Karpas-422 (cell line): ENCODE measurements around the gene GPC6. TPM values are rescaled to one million over a fixed set of nuclear protein-coding genes. Genes with fewer than 3 reads are reported as not detected.
"Not testable (repeated sequence)": the region's sequence is repeated elsewhere in the genome, so short reads cannot be mapped to it uniquely, and the experiment has no call there.

Experiments
- DNase-seq: peaks from one replicate; pipeline ENCODE4 v3.0.0-alpha.2; 2015
- H2AFZ ChIP-seq: fragments of 200-600 bp; sonication (generic); 2 replicates; pipeline ENCODE4 v1.6.1; 2014; ENCODE audit warnings: antibody characterized with exemption, low read length, mixed read lengths
- H3K27ac ChIP-seq: fragments of 200-600 bp; sonication (generic); 2 replicates; pipeline ENCODE4 v1.5.1; 2014; ENCODE audit warnings: mild to moderate bottlenecking, low read length, moderate library complexity
- H3K27me3 ChIP-seq: fragments of 200-600 bp; sonication (generic); 2 replicates; pipeline ENCODE4 v1.6.1; 2014; ENCODE audit warnings: low read length, mixed read lengths
- H3K36me3 ChIP-seq: fragments of 200-600 bp; sonication (generic); 2 replicates; pipeline ENCODE4 v1.6.1; 2014; ENCODE audit warnings: low read length, mixed read lengths; ENCODE audit not compliant: insufficient read depth
- H3K4me1 ChIP-seq: fragments of 200-600 bp; sonication (generic); 2 replicates; pipeline ENCODE4 v1.6.1; 2014; ENCODE audit warnings: mild to moderate bottlenecking, low read length, mixed read lengths
- H3K4me2 ChIP-seq: fragments of 200-600 bp; sonication (generic); 2 replicates; pipeline ENCODE4 v1.6.1; 2014; ENCODE audit warnings: low read length, low read depth, mild to moderate bottlenecking; ENCODE audit not compliant: poor library complexity, severe bottlenecking
- H3K4me3 ChIP-seq: fragments of 200-600 bp; sonication (generic); 2 replicates; pipeline ENCODE4 v1.5.1; 2014; ENCODE audit warnings: mild to moderate bottlenecking, antibody characterized with exemption, low read length, mixed read lengths
- H3K79me2 ChIP-seq: fragments of 200-600 bp; sonication (generic); 2 replicates; pipeline ENCODE4 v1.6.1; 2014; ENCODE audit warnings: mild to moderate bottlenecking, low read length, mixed read lengths
- H3K9ac ChIP-seq: fragments of 200-600 bp; sonication (generic); 2 replicates; pipeline ENCODE4 v1.6.0; 2014; ENCODE audit warnings: low read length
- H3K9me2 ChIP-seq: fragments of 200-600 bp; sonication (generic), shearing (Covaris generic); replicated peaks from 2 replicates; pipeline ENCODE4 v1.6.0; 2014; ENCODE audit warnings: mild to moderate bottlenecking, low read length, moderate library complexity; ENCODE audit not compliant: insufficient read depth
- H3K9me3 ChIP-seq: fragments of 300-700, 200-600 bp; sonication (generic); 2 replicates; pipeline ENCODE4 v1.6.1; 2014; ENCODE audit warnings: low read length, mixed read lengths
- H4K20me1 ChIP-seq: fragments of 200-600 bp; sonication (generic); 2 replicates; pipeline ENCODE4 v1.6.1; 2014; ENCODE audit warnings: mild to moderate bottlenecking, antibody characterized with exemption, low read length, low read depth; ENCODE audit not compliant: insufficient read depth
- total RNA-seq: library from RNA; depleted of rRNA; stranded (reverse); fragments of >200 nt; shearing (Covaris generic); gene quantifications from 2 replicates; pipeline ENCODE4 v1.2.3, GENCODE V29; 2014; ENCODE audit warnings: low replicate concordance

The GPC6 gene
- total RNA-seq, 1 experiment from 2014 or later, result not detected

DNA sequence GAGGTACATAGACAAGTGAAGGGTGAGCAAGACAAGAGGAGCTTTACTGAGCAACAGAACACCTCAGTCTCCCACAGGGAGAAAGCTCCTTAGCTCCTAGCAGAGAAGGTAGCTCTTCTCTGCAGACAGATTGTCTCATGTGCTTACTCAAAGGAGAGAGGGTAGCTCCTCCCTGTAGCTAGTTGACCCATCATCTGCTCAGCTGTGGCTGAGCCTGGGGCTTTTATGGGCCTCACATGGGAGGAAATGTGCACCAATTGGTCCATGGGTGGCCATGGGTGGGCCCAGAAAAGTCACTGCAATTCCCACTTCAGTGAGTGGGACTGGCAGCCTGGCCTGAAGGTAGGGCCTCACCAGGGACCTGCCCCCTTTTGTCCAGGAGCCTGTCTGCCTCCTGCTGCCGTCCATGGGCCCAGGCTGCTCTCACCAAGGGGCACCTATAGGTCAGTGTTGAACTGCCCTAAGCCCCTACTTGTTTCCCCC lies 246.2 kb downstream of the GPC6 start:
- H3K9ac ChIP-seq, result no peak overlapping the region
- no peaks in the 10 kb centered on the region for H4K20me1 ChIP-seq
- no peak overlapping the region for H3K4me3 ChIP-seq
- H3K9me2 ChIP-seq, result no peaks in the 10 kb centered on the region
- peaks cover 25% of the 10 kb centered on the region for H3K9me3 ChIP-seq
- no peaks in the 10 kb centered on the region for H3K36me3 ChIP-seq
- H3K27me3 ChIP-seq, result no peaks in the 10 kb centered on the region
- DNase-seq, result no peak
- no peaks in the 10 kb centered on the region for H3K4me1 ChIP-seq
- H2AFZ ChIP-seq, result no peak overlapping the region
- no peaks in the 10 kb centered on the region for H3K79me2 ChIP-seq
- H3K4me2 ChIP-seq, result no peak overlapping the region
- H3K27ac ChIP-seq, result no peak overlapping the region

DNA sequence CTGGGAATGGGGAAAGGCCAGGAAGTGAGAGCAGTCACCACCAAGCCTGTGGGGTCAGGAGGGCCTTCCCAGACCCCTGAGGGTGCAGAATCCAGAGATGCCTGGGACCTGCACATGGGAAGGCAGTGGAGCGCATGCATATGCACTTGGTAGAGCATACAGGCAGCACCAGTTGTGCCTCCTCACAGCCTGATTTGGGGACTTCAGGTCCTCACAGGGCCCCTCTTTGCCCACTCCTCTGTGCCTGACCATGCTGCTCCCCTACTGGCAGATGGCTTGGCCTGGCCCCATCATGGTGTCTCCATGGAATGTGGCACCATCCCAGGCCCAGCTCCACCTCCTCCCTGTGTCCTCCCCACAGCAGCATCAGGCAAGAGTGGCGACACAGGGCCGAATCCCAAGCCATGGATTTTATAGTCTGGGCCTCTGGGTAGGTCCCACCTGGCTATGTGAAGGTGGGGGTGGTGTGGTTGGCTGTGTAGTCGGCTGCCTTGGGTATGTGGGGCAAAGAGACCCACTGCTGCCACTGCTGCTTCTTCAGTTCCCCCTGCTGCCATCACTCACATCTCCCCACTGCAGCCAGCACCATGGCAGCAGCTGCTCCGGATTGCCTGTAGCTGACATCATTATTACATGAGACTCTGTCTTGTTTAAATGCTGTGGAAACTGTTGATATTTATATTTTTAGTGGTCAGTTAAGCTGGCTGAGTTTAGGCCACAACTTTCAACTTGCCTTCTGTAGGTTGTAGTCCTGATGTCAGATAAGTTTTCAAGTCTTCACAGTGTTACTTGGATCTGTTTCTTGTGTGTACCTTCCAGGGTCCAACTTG lies 247.0 kb downstream of the GPC6 start:
- H3K36me3 ChIP-seq, result no peaks in the 10 kb centered on the region
- DNase-seq, result no peak
- no peak overlapping the region for H3K27ac ChIP-seq
- no peaks in the 10 kb centered on the region for H4K20me1 ChIP-seq
- H3K9me2 ChIP-seq, result no peaks in the 10 kb centered on the region
- H3K9me3 ChIP-seq, result peaks cover 30% of the 10 kb centered on the region
- H3K4me1 ChIP-seq, result no peaks in the 10 kb centered on the region
- H3K4me2 ChIP-seq, result no peak overlapping the region
- no peaks in the 10 kb centered on the region for H3K27me3 ChIP-seq
- H3K4me3 ChIP-seq, result no peak overlapping the region
- no peak overlapping the region for H3K9ac ChIP-seq
- no peaks in the 10 kb centered on the region for H3K79me2 ChIP-seq
- H2AFZ ChIP-seq, result no peak overlapping the region

- Histone ChIP-seq H3K27ac (no peak overlapping the region), H3K9me2 (no peaks in the 10 kb centered on the region), H3K27me3 (no peaks in the 10 kb centered on the region), H3K79me2 (no peaks in the 10 kb centered on the region), H3K9me3 (peaks cover 23% of the 10 kb centered on the region), H4K20me1 (no peaks in the 10 kb centered on the region), H3K36me3 (no peaks in the 10 kb centered on the region), H3K9ac (no peak overlapping the region), H2AFZ (no peak overlapping the region), H3K4me3 (no peak overlapping the region), H3K4me1 (no peaks in the 10 kb centered on the region), H3K4me2 (no peak overlapping the region)
- no peak for DNase-seq
Observed at GRCh38 chr13:93476175-93476574, 249.6 kb downstream of the GPC6 start.

DNA sequence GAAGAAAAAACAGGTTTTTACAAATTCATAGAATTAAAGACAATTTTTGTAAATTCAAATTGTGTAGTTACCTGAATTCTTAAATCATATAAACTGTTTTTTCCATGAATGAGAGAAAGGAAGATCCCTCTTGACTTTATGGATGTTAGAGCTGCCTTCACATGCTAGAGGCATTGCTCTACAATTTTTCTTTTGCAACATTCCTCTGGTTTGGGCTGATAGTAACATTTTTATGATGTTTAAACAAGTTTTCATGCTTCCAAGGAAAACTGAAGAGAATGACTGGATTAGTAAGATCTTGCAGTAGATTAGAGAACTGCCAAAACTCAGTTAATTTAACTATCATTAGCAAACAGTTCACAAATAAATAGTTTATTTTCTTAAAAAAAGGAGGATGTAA lies 250.6 kb downstream of the GPC6 start:
- no peaks in the 10 kb centered on the region for H3K79me2 ChIP-seq
- no peaks in the 10 kb centered on the region for H4K20me1 ChIP-seq
- H3K4me2 ChIP-seq, result no peak overlapping the region
- no peak overlapping the region for H3K27ac ChIP-seq
- H3K4me3 ChIP-seq, result no peak overlapping the region
- no peak overlapping the region for H3K9ac ChIP-seq
- DNase-seq, result no peak
- H3K9me2 ChIP-seq, result no peaks in the 10 kb centered on the region
- no peaks in the 10 kb centered on the region for H3K27me3 ChIP-seq
- peaks cover 25% of the 10 kb centered on the region for H3K9me3 ChIP-seq
- no peaks in the 10 kb centered on the region for H3K4me1 ChIP-seq
- H3K36me3 ChIP-seq, result no peaks in the 10 kb centered on the region
- no peak overlapping the region for H2AFZ ChIP-seq

DNA sequence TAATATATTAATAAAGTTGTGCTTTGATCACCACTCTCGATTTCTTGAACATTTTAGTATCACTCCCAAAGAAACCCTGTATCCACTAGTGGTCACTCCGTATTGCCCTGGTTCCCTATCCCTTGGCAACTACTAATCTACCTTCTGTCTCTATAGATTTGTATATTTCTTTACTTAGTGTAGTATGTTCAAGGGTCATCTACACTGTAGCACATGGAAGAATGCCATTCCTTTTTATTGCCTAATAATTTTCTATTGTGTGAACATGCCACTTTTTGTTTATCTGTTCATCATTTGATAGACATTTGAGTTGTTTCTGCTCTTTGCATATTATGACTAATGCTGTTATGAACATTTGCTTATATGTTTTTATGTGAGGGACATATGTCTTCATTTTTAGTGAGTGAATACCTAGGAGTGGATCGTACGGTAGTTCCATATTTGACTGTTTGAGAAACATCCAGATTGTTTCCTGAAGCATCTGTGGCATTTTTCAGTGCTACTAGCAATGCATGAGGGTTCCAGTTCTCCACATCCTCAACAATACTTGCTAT lies 254.0 kb downstream of the GPC6 start:
- H3K4me2 ChIP-seq, result no peak overlapping the region
- peaks cover 19% of the 10 kb centered on the region for H3K9me3 ChIP-seq
- no peaks in the 10 kb centered on the region for H3K9me2 ChIP-seq
- DNase-seq, result no peak
- no peaks in the 10 kb centered on the region for H3K36me3 ChIP-seq
- no peak overlapping the region for H3K4me3 ChIP-seq
- no peaks in the 10 kb centered on the region for H3K79me2 ChIP-seq
- H3K4me1 ChIP-seq, result no peaks in the 10 kb centered on the region
- no peaks in the 10 kb centered on the region for H4K20me1 ChIP-seq
- H3K9ac ChIP-seq, result no peak overlapping the region
- H3K27me3 ChIP-seq, result no peaks in the 10 kb centered on the region
- no peak overlapping the region for H3K27ac ChIP-seq
- H2AFZ ChIP-seq, result no peak overlapping the region

- not testable (repeated sequence) for H3K79me2 ChIP-seq, H3K27ac ChIP-seq, H3K36me3 ChIP-seq
Observed at GRCh38 chr13:93496117-93496516, 269.5 kb downstream of the GPC6 start.

DNA sequence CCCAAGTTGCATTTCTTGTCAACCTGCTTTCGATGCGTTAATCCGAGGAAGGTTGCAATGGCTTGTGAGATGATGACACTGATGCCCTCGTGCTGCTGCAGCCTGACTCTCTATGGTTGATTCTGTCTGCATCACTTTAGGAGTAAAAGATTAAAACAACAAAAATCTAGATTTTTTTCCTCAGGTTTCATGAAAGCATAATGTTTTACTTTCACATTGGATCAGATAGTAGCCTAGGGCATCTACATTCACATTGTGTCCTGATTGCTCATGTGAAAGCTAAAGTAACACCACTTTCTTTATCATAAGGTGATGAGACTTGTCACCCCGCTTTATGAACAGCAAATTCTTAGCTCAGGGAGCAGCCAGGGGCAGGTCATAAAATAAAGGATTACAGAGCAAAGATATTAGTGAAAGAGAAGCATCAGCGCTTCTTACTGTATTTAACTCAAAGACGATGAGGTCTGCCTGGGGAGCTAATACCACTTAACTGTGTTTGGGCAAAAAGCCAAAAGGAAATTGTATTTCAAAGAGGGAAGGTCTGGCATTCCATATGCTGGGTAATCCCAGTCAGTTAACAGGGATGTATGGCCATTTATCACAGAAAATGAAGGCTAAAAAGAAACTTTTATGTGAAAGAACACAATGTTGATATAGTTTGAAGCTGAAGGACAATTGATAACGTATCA lies 270.5 kb downstream of the GPC6 start:
- Histone ChIP-seq H3K79me2 (no peaks in the 10 kb centered on the region), H3K9ac (no peak overlapping the region), H3K36me3 (no peaks in the 10 kb centered on the region), H3K4me3 (no peak overlapping the region), H3K4me1 (no peaks in the 10 kb centered on the region), H3K4me2 (no peak overlapping the region), H3K27me3 (no peaks in the 10 kb centered on the region), H2AFZ (no peak overlapping the region), H3K9me2 (no peaks in the 10 kb centered on the region), H3K27ac (no peak overlapping the region), H3K9me3 (peaks cover 31% of the 10 kb centered on the region), H4K20me1 (no peaks in the 10 kb centered on the region)
- no peak for DNase-seq

More at GRCh38 chr13:93496117-93496516, 269.5 kb downstream of the GPC6 start:
- not testable (repeated sequence) for H3K4me2 ChIP-seq, H4K20me1 ChIP-seq, H2AFZ ChIP-seq, H3K9me2 ChIP-seq, H3K9ac ChIP-seq, H3K4me3 ChIP-seq, H3K27me3 ChIP-seq, DNase-seq, H3K4me1 ChIP-seq
- H3K9me3 ChIP-seq, result peaks cover 22% of the 10 kb centered on the region

DNA sequence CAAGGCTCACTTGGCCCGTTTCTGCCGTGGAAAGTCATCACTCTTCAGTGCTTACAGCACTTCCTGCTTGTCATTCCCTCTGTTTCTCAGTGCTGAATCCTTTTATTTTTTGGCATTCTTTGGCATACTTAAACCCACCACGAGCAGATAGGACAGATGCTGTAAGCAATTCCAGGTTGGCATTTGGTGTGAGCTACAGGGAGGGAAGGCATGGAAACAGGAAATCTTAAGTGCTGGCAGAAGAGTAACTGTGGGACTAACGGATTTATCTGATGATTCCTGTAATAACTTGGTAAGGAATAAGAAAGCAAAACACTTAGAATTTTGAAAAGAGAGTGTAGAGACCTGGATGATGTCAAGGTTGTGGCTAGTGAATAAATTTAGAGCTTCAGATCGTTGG lies 273.4 kb downstream of the GPC6 start:
- Histone ChIP-seq H3K4me3 (no peak overlapping the region), H3K9ac (no peak overlapping the region), H3K9me2 (no peaks in the 10 kb centered on the region), H3K4me2 (no peak overlapping the region), H3K9me3 (peaks cover 39% of the 10 kb centered on the region), H3K79me2 (no peaks in the 10 kb centered on the region), H3K27ac (no peak overlapping the region), H4K20me1 (no peaks in the 10 kb centered on the region), H3K36me3 (no peaks in the 10 kb centered on the region), H2AFZ (no peak overlapping the region), H3K4me1 (no peaks in the 10 kb centered on the region), H3K27me3 (no peaks in the 10 kb centered on the region)
- no peak for DNase-seq
